Fibroblast of mammary gland (primary cell): ENCODE measurements around the gene TWNK.

ENCODE experiments used
- DNase-seq: peaks from one replicate; pipeline ENCODE4 v3.0.0-alpha.2; 2010; ENCODE audit warnings: low read depth
- H3K4me3 ChIP-seq: 2 replicates; pipeline ENCODE4 v1.5.1; 2011; ENCODE audit warnings: low read depth, mild to moderate bottlenecking, low read length, moderate library complexity; ENCODE audit not compliant: control insufficient read depth
- TF ChIP-seq, protein P1 (sequence below): conservative IDR thresholded peaks from 2 replicates; pipeline ENCODE4 v1.5.1; 2011; ENCODE audit warnings: low read depth, low read length, inconsistent platforms; ENCODE audit not compliant: control insufficient read depth, insufficient read depth

TWNK gene

DNA sequence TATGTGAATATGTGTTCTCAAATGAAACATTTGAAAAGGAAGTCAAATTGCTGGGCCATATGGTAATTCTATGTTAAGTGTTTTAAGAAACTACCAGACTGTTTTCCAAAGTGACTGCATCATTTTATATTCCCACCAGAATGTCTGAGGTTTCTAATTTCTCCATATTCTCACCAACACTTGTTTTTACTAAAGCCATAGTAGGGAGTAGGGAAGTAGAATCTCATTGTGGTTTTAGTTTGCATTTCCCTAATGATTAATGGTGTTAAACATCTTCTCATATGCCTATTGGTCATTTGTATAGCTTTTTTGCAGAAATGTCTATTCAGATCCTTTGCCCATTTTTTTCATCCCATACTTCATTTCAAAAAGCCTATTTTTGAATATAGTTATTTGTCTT lies 27.1 kb upstream of the TWNK start:
- TF ChIP-seq, protein P1, sequence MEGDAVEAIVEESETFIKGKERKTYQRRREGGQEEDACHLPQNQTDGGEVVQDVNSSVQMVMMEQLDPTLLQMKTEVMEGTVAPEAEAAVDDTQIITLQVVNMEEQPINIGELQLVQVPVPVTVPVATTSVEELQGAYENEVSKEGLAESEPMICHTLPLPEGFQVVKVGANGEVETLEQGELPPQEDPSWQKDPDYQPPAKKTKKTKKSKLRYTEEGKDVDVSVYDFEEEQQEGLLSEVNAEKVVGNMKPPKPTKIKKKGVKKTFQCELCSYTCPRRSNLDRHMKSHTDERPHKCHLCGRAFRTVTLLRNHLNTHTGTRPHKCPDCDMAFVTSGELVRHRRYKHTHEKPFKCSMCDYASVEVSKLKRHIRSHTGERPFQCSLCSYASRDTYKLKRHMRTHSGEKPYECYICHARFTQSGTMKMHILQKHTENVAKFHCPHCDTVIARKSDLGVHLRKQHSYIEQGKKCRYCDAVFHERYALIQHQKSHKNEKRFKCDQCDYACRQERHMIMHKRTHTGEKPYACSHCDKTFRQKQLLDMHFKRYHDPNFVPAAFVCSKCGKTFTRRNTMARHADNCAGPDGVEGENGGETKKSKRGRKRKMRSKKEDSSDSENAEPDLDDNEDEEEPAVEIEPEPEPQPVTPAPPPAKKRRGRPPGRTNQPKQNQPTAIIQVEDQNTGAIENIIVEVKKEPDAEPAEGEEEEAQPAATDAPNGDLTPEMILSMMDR = no peak
- no peak overlapping the region for H3K4me3 ChIP-seq
- DNase-seq = no peak

DNA sequence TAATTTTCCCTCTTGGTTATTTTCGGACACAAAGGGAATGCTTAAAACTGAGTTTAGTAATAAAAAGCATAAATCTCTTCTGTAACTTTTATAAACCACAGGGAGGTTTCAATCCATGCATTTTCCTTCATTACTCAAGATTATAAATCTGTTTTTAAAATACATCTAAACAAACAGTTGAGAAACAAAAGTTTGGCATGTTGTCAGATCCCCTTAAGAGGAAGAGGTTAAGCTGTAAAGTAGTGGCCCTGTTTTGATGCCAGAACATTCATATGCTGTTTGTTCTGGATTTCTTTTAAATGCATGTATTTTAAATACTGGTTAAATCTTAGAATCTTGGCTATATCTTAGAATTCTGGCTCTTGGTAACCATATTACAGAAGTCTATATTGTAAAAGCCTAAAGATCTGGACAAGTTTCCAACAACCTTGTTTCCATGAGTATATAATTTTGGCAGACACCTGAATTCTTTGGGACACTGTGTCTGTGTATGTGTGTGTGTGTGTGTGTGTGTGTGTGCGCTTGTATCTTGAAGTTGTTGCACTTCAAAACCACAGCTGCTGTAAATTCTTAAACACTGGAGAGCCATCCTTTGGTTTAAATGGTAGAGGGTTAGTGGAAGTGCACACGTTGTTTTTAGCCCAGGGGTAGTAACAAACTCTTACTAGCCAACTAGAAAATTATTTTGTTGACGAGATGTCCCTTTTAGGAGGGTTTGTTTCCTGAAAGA lies 24.8 kb upstream of the TWNK start:
- no peak overlapping the region for H3K4me3 ChIP-seq
- TF ChIP-seq, protein P1 = no peak
- DNase-seq = no peak

DNA sequence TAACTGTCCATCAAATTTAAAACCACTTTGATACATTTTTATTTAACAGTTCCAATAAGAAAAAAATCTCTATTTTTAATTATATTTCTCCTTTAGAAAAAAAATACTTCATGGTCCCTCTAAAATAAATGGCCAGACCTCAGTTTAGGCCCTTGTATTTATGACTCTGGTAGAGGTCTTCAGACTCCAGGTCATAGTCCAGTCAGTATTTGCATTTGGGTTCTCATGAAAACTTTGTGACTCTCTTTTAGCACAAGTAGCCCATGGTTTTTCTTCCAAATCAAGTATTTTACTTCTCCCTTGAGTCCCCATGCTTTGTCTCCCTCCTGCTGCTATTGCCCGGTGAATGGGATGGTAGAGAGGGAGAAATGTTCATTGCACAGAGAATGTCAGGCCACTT lies 23.5 kb upstream of the TWNK start:
- no peak overlapping the region for H3K4me3 ChIP-seq
- no peak for DNase-seq
- TF ChIP-seq, protein P1 = no peak

DNA sequence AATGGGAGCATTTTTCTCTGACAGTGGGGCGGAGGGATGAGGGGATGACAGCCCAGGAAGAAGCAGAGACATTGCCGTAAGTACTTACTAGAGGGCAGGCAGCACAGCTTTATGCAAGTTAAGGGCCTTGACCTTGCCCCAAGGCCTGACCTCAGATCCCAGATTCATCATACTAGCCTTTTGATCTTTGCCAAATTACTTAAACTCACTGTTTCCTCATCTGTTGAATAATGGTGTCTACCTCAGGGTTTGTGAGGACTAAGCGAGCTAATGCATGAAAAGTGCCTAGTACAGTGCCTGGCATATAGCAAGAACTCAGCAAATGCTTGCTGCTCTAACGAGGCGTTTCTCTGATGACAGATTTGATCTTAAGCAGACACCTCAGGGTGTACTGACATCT lies 21.5 kb upstream of the TWNK start:
- TF ChIP-seq, protein P1 = no peak
- DNase-seq = no peak
- no peak overlapping the region for H3K4me3 ChIP-seq

DNA sequence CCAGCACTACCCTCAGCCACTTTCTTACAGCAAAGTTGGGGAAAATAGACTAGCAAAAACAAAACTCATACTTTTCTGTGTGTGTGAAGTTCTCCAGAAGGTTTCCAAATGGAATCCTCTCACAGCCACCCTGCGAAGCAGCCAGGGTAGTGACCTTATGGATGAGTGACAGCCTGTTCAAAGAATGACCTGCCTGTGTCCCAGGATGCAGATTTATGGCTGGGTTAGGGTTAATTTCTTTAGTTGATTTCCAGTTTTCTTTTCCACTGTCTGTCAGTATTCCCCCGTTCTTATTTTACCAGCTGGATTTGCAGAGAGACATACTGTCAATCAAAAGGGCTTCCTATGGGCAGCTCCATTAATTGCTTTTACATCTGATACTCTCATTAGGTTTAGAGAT lies 20.5 kb upstream of the TWNK start:
- TF ChIP-seq, protein P1 = no peak
- DNase-seq = no peak

DNA sequence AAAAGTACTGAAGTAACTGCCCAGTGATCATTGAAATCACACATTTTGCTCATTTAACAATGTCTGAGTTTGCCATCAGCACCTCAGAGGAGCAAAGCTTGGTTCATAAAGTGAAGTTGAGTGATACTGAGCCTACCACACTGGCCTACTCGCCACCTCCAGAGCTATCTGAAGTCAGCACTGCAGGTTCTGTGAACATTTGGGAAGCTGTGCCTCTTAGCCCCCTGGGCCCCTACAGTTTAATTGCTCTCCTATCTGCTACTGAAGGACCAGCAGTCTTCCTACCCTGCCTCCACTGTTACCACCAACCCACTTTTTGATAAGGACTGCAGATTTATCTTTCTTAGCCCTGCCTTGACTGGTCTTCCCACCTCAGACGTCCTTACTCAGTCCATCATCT lies 20.0 kb upstream of the TWNK start:
- TF ChIP-seq, protein P1 = no peak
- H3K4me3 ChIP-seq = no peak overlapping the region
- DNase-seq = no peak

More for the DNA sequence above, 20.5 kb upstream of the TWNK start:
- no peak overlapping the region for H3K4me3 ChIP-seq
